Mesodermal cell (in vitro differentiated cells): ENCODE data around the gene CHAC1.
"Not testable (repeated sequence)": the region's sequence is repeated elsewhere in the genome, so short reads cannot be mapped to it uniquely, and the experiment has no call there.

Experiments used
- H3K27ac ChIP-seq: 2 replicates; pipeline ENCODE4 v1.7.0; 2013; ENCODE audit warnings: mild to moderate bottlenecking, low read depth, low read length, moderate library complexity; ENCODE audit not compliant: severe bottlenecking
- H3K36me3 ChIP-seq: 2 replicates; pipeline ENCODE4 v1.7.1; 2013; ENCODE audit warnings: mild to moderate bottlenecking, low read length, moderate library complexity; ENCODE audit not compliant: control insufficient read depth, insufficient read depth
- H3K4me1 ChIP-seq: one replicate; pipeline ENCODE4 v1.7.1; 2013; ENCODE audit warnings: mild to moderate bottlenecking, low read length; ENCODE audit not compliant: insufficient read depth, control insufficient read depth, poor library complexity, severe bottlenecking
- H3K4me3 ChIP-seq: 2 replicates; pipeline ENCODE4 v1.7.0; 2013; ENCODE audit warnings: low read length, control low read depth, mild to moderate bottlenecking; ENCODE audit not compliant: insufficient read depth, poor library complexity, severe bottlenecking; ENCODE audit errors: extremely low read depth
- H3K9me3 ChIP-seq: 2 replicates; pipeline ENCODE4 v1.7.1; 2013; ENCODE audit warnings: mild to moderate bottlenecking, low read length, moderate library complexity; ENCODE audit not compliant: control insufficient read depth
- WGBS, 2 experiments: methylation state at CpG; one replicate each; pipeline ENCODE4 v1.1.5; 2013; ENCODE audit warnings: missing lambda C conversion rate in 2 of 2; ENCODE audit not compliant: insufficient coverage in 2 of 2; 5-methylcytosine and 5-hydroxymethylcytosine counted together

Gene CHAC1

GRCh38 chr15:40960151-40960885 lies 7.0 kb downstream of the CHAC1 start:
- peaks cover 3% of the 10 kb centered on the region for H3K4me1 ChIP-seq
- WGBS, 2 experiments: 90 to 95% methylated on average over 15 to 16 of the region's 16 CpGs
- no peak overlapping the region for H3K4me3 ChIP-seq
- no peaks in the 10 kb centered on the region for H3K9me3 ChIP-seq
- peaks cover 18% of the 10 kb centered on the region for H3K36me3 ChIP-seq
- H3K27ac ChIP-seq: no peak overlapping the region

- H3K36me3 ChIP-seq: peaks cover 12% of the 10 kb centered on the region
- no peaks in the 10 kb centered on the region for H3K9me3 ChIP-seq
- no peak overlapping the region for H3K4me3 ChIP-seq
- no peak overlapping the region for H3K27ac ChIP-seq
- WGBS, 2 experiments: 87 to 92% methylated on average over 10 of the region's 11 CpGs
- H3K4me1 ChIP-seq: peaks cover 3% of the 10 kb centered on the region
Measured at GRCh38 chr15:40960925-40961324, 7.7 kb downstream of the CHAC1 start.

- H3K9me3 ChIP-seq, H3K27ac ChIP-seq, H3K36me3 ChIP-seq, H3K4me1 ChIP-seq, H3K4me3 ChIP-seq: not testable (repeated sequence)
- WGBS, 2 experiments: 99% methylated on average over 18 of the region's 25 CpGs; no CpG with 5 or more reads in 1 of the 2 experiments
Measured at GRCh38 chr15:40961740-40962139, 8.5 kb downstream of the CHAC1 start.

- H3K9me3 ChIP-seq, H3K4me3 ChIP-seq, H3K4me1 ChIP-seq, H3K36me3 ChIP-seq, H3K27ac ChIP-seq: not testable (repeated sequence)
- WGBS, 2 experiments: 94 to 96% methylated on average over 11 to 13 of the region's 14 CpGs
Measured at GRCh38 chr15:40962317-40962716, 9.0 kb downstream of the CHAC1 start.

- Histone ChIP-seq H3K4me1 (peaks cover 5% of the 10 kb centered on the region), H3K9me3 (no peaks in the 10 kb centered on the region), H3K27ac (no peak overlapping the region), H3K36me3 (no peaks in the 10 kb centered on the region), H3K4me3 (no peak overlapping the region)
- WGBS, 2 experiments: 90 to 92% methylated on average over 9 to 12 of the region's 12 CpGs
Measured at GRCh38 chr15:40963201-40963600, 9.9 kb downstream of the CHAC1 start.

- 89 to 100% methylated on average over 1 to 4 of the region's 8 CpGs for WGBS, 2 experiments
Measured at GRCh38 chr15:40964006-40964405, 10.7 kb downstream of the CHAC1 start.

GRCh38 chr15:40964634-40965033 lies 11.4 kb downstream of the CHAC1 start:
- Histone ChIP-seq H3K27ac (no peak overlapping the region), H3K4me3 (no peak overlapping the region), H3K36me3 (no peaks in the 10 kb centered on the region), H3K9me3 (no peaks in the 10 kb centered on the region), H3K4me1 (peaks cover 4% of the 10 kb centered on the region)
- WGBS, 2 experiments: 82 to 97% methylated on average over 9 to 13 of the region's 13 CpGs

More at GRCh38 chr15:40964006-40964405, 10.7 kb downstream of the CHAC1 start:
- Histone ChIP-seq H3K4me3 (no peak overlapping the region), H3K27ac (no peak overlapping the region), H3K9me3 (no peaks in the 10 kb centered on the region), H3K36me3 (no peaks in the 10 kb centered on the region), H3K4me1 (peaks cover 5% of the 10 kb centered on the region)

- Histone ChIP-seq H3K4me1 (peaks cover 2% of the 10 kb centered on the region), H3K27ac (no peak overlapping the region), H3K36me3 (no peaks in the 10 kb centered on the region), H3K4me3 (no peak overlapping the region), H3K9me3 (no peaks in the 10 kb centered on the region)
- 59 to 68% methylated on average over 3 to 5 of the region's 7 CpGs for WGBS, 2 experiments
Measured at GRCh38 chr15:40968290-40969085, 15.2 kb downstream of the CHAC1 start.

- WGBS, 2 experiments: 91 to 95% methylated on average over 7 of the region's 8 CpGs
- no peak overlapping the region for H3K27ac ChIP-seq
- no peak overlapping the region for H3K4me3 ChIP-seq
- peaks cover 2% of the 10 kb centered on the region for H3K4me1 ChIP-seq
- no peaks in the 10 kb centered on the region for H3K9me3 ChIP-seq
- peaks cover 8% of the 10 kb centered on the region for H3K36me3 ChIP-seq
Measured at GRCh38 chr15:40969363-40969762, 16.1 kb downstream of the CHAC1 start.

- no peak overlapping the region for H3K27ac ChIP-seq
- no peaks in the 10 kb centered on the region for H3K4me1 ChIP-seq
- no peaks in the 10 kb centered on the region for H3K9me3 ChIP-seq
- WGBS, 2 experiments: 60 to 93% methylated on average over 1 to 4 of the region's 4 CpGs
- H3K36me3 ChIP-seq: peaks cover 49% of the 10 kb centered on the region
- H3K4me3 ChIP-seq: no peak overlapping the region
Measured at GRCh38 chr15:40974879-40975278, 21.6 kb downstream of the CHAC1 start.

- no peaks in the 10 kb centered on the region for H3K9me3 ChIP-seq
- H3K4me3 ChIP-seq: no peak overlapping the region
- peaks cover 68% of the 10 kb centered on the region for H3K36me3 ChIP-seq
- no peak overlapping the region for H3K27ac ChIP-seq
- peaks cover under 1% of the 10 kb centered on the region for H3K4me1 ChIP-seq
- 98 to 99% methylated on average over 7 of the region's 7 CpGs for WGBS, 2 experiments
Measured at GRCh38 chr15:40976819-40977218, 23.5 kb downstream of the CHAC1 start.
